Spleen (tissue), 7 donors: ENCODE results near the gene ELK1.

Experiments
- POLR2A ChIP-seq, 3 donors: fragments of 450-650 bp; IDR thresholded peaks; one replicate each; pipeline ENCODE4 v1.5.1; 2017; ENCODE audit warnings: antibody characterized with exemption in 3 of 3, mild to moderate bottlenecking in 1 of 3
- POLR2AphosphoS5 ChIP-seq, 3 donors: sonication (generic); formaldehyde crosslinking; IDR thresholded peaks; one replicate each; pipeline ENCODE4 v1.5.1; 2017; ENCODE audit warnings: antibody characterized with exemption in 3 of 3
- TF ChIP-seq, protein P1 (sequence below), 11 experiments: fragments of 200-600 bp in 7 of 11; fragments of 450-650 bp in 4 of 11; sonication (generic) in 4 of 11; IDR thresholded peaks in 8 of 11; conservative IDR thresholded peaks in 3 of 11; 1 replicate in 7 of 11; 2 replicates in 4 of 11; pipeline versions ENCODE4 v1.4.0 to v1.8.0; 2016 to 2021; ENCODE audit warnings: antibody characterized with exemption in 11 of 11, inconsistent platforms in 4 of 11, mild to moderate bottlenecking in 1 of 11
- donor health status: DM: no; HTN: no; CAD: no; lungs with moderate emphysema.
- donor health status: DM: no; HTN: no; CAD: no.
- donor health status: DM: no; HTN: no; CAD: no.

DNA sequence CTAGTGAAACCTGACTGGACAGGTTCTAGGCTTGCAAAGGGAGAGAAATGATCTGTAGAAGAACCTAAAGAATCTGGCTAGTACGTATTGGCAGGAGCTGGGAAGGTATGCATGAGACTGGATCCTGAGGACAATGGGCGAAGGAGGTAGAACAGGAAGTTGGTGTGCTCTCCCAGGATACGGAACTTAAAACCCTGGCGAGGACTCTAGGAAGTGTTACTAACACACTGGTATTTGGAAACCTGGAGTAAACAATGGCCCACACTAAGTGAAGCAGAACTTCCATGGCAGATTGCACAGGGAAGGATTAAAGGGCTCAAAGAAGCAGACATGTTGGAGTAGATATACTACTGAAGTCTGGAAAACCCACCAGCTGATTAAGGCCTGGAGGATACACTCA, 39.9 kb downstream of the ELK1 start:
- TF ChIP-seq, protein P1, sequence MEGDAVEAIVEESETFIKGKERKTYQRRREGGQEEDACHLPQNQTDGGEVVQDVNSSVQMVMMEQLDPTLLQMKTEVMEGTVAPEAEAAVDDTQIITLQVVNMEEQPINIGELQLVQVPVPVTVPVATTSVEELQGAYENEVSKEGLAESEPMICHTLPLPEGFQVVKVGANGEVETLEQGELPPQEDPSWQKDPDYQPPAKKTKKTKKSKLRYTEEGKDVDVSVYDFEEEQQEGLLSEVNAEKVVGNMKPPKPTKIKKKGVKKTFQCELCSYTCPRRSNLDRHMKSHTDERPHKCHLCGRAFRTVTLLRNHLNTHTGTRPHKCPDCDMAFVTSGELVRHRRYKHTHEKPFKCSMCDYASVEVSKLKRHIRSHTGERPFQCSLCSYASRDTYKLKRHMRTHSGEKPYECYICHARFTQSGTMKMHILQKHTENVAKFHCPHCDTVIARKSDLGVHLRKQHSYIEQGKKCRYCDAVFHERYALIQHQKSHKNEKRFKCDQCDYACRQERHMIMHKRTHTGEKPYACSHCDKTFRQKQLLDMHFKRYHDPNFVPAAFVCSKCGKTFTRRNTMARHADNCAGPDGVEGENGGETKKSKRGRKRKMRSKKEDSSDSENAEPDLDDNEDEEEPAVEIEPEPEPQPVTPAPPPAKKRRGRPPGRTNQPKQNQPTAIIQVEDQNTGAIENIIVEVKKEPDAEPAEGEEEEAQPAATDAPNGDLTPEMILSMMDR (IDR thresholded peaks at IDR 0.05 in 8 of 11, conservative IDR thresholded peaks at IDR 0.05 in 3 of 11) = no peak
- no peak for TF ChIP-seq POLR2A (IDR thresholded peaks at IDR 0.05)
- TF ChIP-seq POLR2AphosphoS5 (IDR thresholded peaks at IDR 0.05) = no peak
